HFF-Myc (cell line): ENCODE measurements around the gene VPS13D.
"Not testable (repeated sequence)": the region's sequence is repeated elsewhere in the genome, so short reads cannot be mapped to it uniquely, and the experiment has no call there.

Experiments
- DNase-seq: peaks from one replicate; pipeline ENCODE4 v3.0.0-alpha.2; 2011; ENCODE audit warnings: low read depth; ENCODE audit errors: extremely low read depth
- H3K4me3 ChIP-seq: replicated peaks from 2 replicates; pipeline ENCODE4 v1.5.1; 2011; ENCODE audit warnings: low read depth, mild to moderate bottlenecking, control low read depth, low read length
- CTCF ChIP-seq: IDR thresholded peaks from 2 replicates; pipeline ENCODE4 v1.5.1; 2012; ENCODE audit warnings: mild to moderate bottlenecking, low read depth, low read length, control low read depth; ENCODE audit errors: missing control alignments

Gene VPS13D

GRCh38 chr1:12386130-12386529 is 156.3 kb downstream of the VPS13D start:
- TF ChIP-seq CTCF = no peak
- no peak overlapping the region for H3K4me3 ChIP-seq
- DNase-seq = no peak

- H3K4me3 ChIP-seq = no peak overlapping the region
- DNase-seq = no peak
- TF ChIP-seq CTCF = no peak
These were observed 157.8 kb downstream of the VPS13D start for GRCh38 chr1:12387641-12388040.

- not testable (repeated sequence) for H3K4me3 ChIP-seq, DNase-seq
These were observed 160.5 kb downstream of the VPS13D start for GRCh38 chr1:12390296-12390695.

- TF ChIP-seq CTCF = no peak
- H3K4me3 ChIP-seq = no peak overlapping the region
- DNase-seq = no peak
These were observed 167.9 kb downstream of the VPS13D start for GRCh38 chr1:12397462-12398450.

GRCh38 chr1:12398479-12398878 is 168.6 kb downstream of the VPS13D start:
- TF ChIP-seq CTCF = no peak
- H3K4me3 ChIP-seq = no peak overlapping the region
- no peak for DNase-seq

- DNase-seq = no peak
- no peak overlapping the region for H3K4me3 ChIP-seq
- TF ChIP-seq CTCF = no peak
These were observed 170.3 kb downstream of the VPS13D start for GRCh38 chr1:12400027-12400693.

- DNase-seq = no peak
These were observed 172.4 kb downstream of the VPS13D start for GRCh38 chr1:12402159-12402673.

More at GRCh38 chr1:12402159-12402673, 172.4 kb downstream of the VPS13D start:
- TF ChIP-seq CTCF = no peak
- no peak overlapping the region for H3K4me3 ChIP-seq
